Tibial artery (tissue), 4 donors: ENCODE data around the gene PRRC2B.

Source experiments
- DNase-seq, 2 donors: peaks; one replicate each; pipeline ENCODE4 v3.0.0-alpha.2; 2019
- H3K27ac ChIP-seq, 2 donors: fragments of 200-600 bp; sonication (generic) in 1 of 2; 1 replicate in 1 of 2; 2 replicates in 1 of 2; pipeline ENCODE4 v1.5.1; 2018 to 2019; ENCODE audit warnings: mild to moderate bottlenecking in 1 of 2
- H3K27me3 ChIP-seq, 2 donors: fragments of 200-600 bp; sonication (generic) in 1 of 2; one replicate each; pipeline versions ENCODE4 v1.5.1 to v1.6.0; 2016 to 2019
- H3K36me3 ChIP-seq, 3 donors: fragments of 200-600 bp; sonication (generic) in 2 of 3; one replicate each; pipeline ENCODE4 v1.5.1; 2016 to 2019; ENCODE audit warnings: mild to moderate bottlenecking in 2 of 3
- H3K4me1 ChIP-seq, 4 donors: fragments of 200-600 bp; sonication (generic) in 2 of 4; 1 replicate in 3 of 4; 2 replicates in 1 of 4; pipeline ENCODE4 v1.5.1; 2016 to 2019
- H3K4me3 ChIP-seq, 2 donors: fragments of 200-600 bp; sonication (generic) in 1 of 2; 1 replicate in 1 of 2; 2 replicates in 1 of 2; pipeline ENCODE4 v1.5.1; 2018 to 2019; ENCODE audit warnings: mild to moderate bottlenecking in 2 of 2
- H3K9me3 ChIP-seq, 3 donors: fragments of 200-600 bp; sonication (generic) in 1 of 3; one replicate each; pipeline ENCODE4 v1.5.1; 2016 to 2019
- intact Hi-C: fragments of 100-400 bp; cut with DNase I; formaldehyde crosslinking; loops from one replicate; pipeline ENCODE4 v1.15.0; 2023; ENCODE audit warnings: low total_unique reads
- TF ChIP-seq, protein P1 (sequence below), 2 experiments: fragments of 200-600 bp in 1 of 2; fragments of 450-650 bp in 1 of 2; IDR thresholded peaks; one replicate each; pipeline ENCODE4 v1.5.1; 2017 to 2019; ENCODE audit warnings: antibody characterized with exemption in 2 of 2, mild to moderate bottlenecking in 1 of 2, moderate library complexity in 1 of 2

The PRRC2B gene

DNA sequence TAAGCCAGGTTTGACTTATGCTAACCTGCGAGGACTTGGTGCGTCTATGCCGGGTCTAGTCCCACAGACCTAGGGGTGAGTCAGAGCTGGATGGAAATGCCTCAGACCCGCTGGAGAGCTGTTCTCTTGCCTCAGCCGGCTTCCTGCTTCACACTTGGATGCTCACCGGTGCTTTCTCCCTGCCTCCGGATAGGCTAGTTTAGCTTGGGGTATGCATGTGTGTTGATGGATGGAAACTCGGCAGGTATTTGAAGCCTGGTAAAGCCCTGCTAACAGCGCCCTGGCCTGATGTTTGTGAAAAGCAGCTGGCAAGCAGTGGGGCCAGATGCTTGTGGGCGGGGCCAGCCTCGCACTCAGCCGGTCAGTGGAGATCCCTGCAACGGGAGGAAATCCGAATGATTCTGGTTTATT lies 29.3 kb downstream of the PRRC2B start:
- peak overlapping the region; percentile 30 to 63 for H3K27ac ChIP-seq
- no peaks in the 10 kb centered on the region for H3K9me3 ChIP-seq
- DNase-seq: peak in 1 of 2 donors; percentile 58
- H3K36me3 ChIP-seq: no peaks in the 10 kb centered on the region
- intact Hi-C loops: no loop called here
- no peaks in the 10 kb centered on the region for H3K27me3 ChIP-seq
- TF ChIP-seq, protein P1, sequence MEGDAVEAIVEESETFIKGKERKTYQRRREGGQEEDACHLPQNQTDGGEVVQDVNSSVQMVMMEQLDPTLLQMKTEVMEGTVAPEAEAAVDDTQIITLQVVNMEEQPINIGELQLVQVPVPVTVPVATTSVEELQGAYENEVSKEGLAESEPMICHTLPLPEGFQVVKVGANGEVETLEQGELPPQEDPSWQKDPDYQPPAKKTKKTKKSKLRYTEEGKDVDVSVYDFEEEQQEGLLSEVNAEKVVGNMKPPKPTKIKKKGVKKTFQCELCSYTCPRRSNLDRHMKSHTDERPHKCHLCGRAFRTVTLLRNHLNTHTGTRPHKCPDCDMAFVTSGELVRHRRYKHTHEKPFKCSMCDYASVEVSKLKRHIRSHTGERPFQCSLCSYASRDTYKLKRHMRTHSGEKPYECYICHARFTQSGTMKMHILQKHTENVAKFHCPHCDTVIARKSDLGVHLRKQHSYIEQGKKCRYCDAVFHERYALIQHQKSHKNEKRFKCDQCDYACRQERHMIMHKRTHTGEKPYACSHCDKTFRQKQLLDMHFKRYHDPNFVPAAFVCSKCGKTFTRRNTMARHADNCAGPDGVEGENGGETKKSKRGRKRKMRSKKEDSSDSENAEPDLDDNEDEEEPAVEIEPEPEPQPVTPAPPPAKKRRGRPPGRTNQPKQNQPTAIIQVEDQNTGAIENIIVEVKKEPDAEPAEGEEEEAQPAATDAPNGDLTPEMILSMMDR (IDR thresholded peaks at IDR 0.05): no peak
- H3K4me1 ChIP-seq: peaks cover 0 to 77% (median 61%) of the 10 kb centered on the region in 4 donors
- peak overlapping the region in 1 of 2 donors; percentile 6 for H3K4me3 ChIP-seq

DNA sequence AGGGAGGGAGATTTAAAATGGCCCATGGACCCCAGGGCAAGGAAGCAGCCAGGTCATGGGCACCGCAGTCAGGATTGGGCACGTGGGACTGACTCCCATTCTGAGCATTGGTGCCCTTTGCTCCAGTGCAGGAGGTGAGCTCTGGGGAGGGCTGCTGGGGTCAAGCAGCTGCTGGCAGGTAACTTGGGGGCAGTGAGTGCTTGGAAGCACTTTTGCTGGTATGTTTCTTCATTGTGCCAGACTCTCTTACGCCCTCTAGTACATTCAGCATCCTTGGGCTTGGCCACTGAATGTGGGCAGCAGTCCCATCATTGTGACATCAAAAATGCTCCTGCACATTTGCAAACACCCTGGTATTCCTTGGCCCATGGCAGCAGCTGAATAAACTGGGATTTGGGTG lies 32.7 kb downstream of the PRRC2B start:
- DNase-seq: no peak
- TF ChIP-seq, protein P1 (IDR thresholded peaks at IDR 0.05): no peak

DNA sequence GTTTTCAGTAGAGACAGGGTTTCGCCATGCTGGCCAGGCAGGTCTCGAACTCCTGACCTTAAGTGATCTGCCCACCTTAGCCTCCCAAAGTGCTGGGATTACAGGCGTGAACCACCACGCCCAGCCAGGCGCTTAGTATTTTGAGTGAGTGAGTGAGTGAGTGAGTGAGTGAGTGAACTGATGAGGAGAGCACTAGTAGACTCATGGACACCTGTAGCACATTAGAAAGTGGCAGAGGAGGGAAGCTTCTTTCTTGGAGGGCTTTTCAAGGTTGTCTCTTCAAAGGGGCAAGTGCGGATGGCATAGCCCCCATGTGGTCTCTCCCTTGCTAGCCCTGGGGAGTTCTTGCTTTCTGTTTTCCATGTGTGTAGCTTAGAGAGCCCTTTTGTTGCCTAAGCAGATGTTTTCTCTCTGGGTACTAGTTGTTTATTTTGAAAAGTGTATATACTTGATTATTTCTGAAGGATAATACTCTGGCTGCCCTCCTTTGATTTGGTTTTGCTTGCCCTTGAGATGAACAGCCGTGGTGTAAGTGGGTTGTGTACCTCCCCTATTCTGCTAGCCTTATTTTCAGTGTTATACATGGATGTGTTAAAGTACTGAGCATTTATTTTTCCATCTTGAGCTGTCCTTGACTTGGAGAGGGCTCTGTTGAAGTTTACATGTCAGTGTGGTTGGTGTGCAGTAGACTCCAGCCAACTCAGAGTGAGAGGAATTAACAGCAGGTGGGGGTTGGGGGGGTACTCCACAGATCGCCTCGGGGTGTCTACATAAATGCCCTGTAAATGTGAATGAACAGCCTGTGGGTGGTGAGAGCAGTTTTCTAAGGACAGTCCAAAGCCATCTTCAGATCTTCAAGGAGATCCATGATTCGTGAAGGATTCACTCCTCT lies 35.5 kb downstream of the PRRC2B start:
- Histone ChIP-seq H3K9me3 (no peaks in the 10 kb centered on the region), H3K4me3 (no peak overlapping the region), H3K36me3 (peaks cover 3 to 31% (median 14%) of the 10 kb centered on the region in 3 donors), H3K4me1 (peaks cover 0 to 57% (median 40%) of the 10 kb centered on the region in 4 donors), H3K27ac (no peak overlapping the region), H3K27me3 (no peaks in the 10 kb centered on the region)
- TF ChIP-seq, protein P1 (IDR thresholded peaks at IDR 0.05): no peak
- DNase-seq: peak in 1 of 2 donors; percentile 40
- intact Hi-C loops: no loop called here

More for the DNA sequence above, 32.7 kb downstream of the PRRC2B start:
- Histone ChIP-seq H3K36me3 (peaks cover 0 to 3% (median 0%) of the 10 kb centered on the region in 3 donors), H3K9me3 (no peaks in the 10 kb centered on the region), H3K4me1 (peaks cover 0 to 65% (median 45%) of the 10 kb centered on the region in 4 donors), H3K4me3 (no peak overlapping the region), H3K27ac (no peak overlapping the region), H3K27me3 (no peaks in the 10 kb centered on the region)
- intact Hi-C loops: no loop called here

DNA sequence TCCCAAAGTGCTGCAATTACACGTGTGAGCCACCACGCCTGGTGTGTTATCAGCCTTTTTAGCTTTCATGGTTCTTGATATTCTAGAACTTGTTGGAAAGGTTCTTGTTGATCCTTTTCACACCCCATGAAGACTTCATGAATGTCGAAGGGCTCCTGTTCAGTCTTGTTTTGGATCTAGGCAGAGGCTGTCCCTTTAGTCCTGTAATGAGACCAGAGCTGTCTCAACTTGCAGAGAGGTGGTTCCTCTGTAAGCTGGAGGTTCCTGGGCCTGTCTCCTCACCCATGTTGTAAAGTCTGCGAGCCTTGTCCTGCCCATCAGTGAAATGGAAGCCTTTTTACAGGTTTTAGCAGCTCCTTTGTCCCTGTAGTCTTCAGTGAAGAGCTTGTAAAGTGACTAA lies 38.2 kb downstream of the PRRC2B start:
- Histone ChIP-seq H3K27ac (peak overlapping the region in 1 of 2 donors; percentile 39), H3K36me3 (peaks cover 6 to 50% (median 22%) of the 10 kb centered on the region in 3 donors), H3K4me1 (peaks cover 0 to 74% (median 46%) of the 10 kb centered on the region in 4 donors), H3K9me3 (no peaks in the 10 kb centered on the region), H3K27me3 (no peaks in the 10 kb centered on the region), H3K4me3 (no peak overlapping the region)
- TF ChIP-seq, protein P1 (IDR thresholded peaks at IDR 0.05): no peak
- peak in 1 of 2 donors; percentile 6 for DNase-seq
- intact Hi-C loops: no loop called here

DNA sequence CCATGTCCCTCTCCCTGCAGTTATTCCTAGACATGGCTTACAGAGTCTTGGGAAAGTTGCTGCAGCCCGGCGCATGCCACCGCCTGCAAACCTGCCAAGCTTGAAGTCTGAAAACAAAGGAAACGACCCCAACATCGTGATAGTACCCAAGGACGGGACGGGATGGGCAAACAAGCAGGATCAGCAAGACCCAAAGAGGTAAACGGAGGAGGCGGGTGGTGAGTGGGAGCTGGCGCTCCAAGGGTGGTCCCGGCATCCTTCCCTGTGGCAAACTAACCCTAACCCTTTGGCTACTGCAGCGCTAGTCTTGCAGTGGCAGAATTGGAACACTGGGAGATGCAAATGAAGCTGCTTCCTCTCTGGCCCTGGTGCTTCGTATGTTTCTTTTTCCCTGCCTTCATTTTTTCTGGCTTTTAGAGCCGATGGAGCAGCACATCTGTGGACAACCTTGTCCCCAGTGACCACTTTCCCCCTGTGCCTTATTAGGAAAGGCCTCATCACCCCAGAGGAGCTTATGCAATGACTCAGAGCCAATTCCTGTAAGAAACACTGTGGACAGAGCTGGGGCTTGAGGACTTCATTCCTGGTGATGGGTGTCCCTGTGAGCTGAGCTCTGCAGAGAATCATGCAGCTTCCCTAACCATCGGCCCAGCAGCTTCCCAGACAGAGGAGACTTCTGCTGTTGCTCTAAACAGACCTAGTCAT lies 38.9 kb downstream of the PRRC2B start:
- intact Hi-C loops: no loop called here
- no peaks in the 10 kb centered on the region for H3K9me3 ChIP-seq
- DNase-seq: peak in 1 of 2 donors; percentile 65
- peak overlapping the region; percentile 13 to 51 for H3K27ac ChIP-seq
- H3K36me3 ChIP-seq: peaks cover 6 to 56% (median 29%) of the 10 kb centered on the region in 3 donors
- no peaks in the 10 kb centered on the region for H3K27me3 ChIP-seq
- no peak overlapping the region for H3K4me3 ChIP-seq
- H3K4me1 ChIP-seq: peaks cover 0 to 81% (median 50%) of the 10 kb centered on the region in 4 donors
- TF ChIP-seq, protein P1 (IDR thresholded peaks at IDR 0.05): no peak
